ENCODE results near the gene PCDHGA1. TPM values are rescaled to one million over a fixed set of nuclear protein-coding genes. Genes with fewer than 3 reads are reported as not detected.
A peak's percentile ranks its signal among the peaks of the same experiment; 100 is the strongest.

The PCDHGA1 gene
- total and polyA plus RNA-seq, 10 donors = 0.04 to 0.52 (median 0.25) TPM; not detected in 1

- no peak for DNase-seq
- peaks cover 7 to 52% (median 27%) of the 10 kb centered on the region in 6 donors for H3K4me1 ChIP-seq
- no peaks in the 10 kb centered on the region for H3K27me3 ChIP-seq (replicated peaks in 1 of 7)
- H3K36me3 ChIP-seq = peaks cover 0 to 99% (median 61%) of the 10 kb centered on the region in 6 donors
- TF ChIP-seq POLR2AphosphoS5 (IDR thresholded peaks at IDR 0.05) (no peak), CTCF (IDR thresholded peaks at IDR 0.05 in 8 of 11, conservative IDR thresholded peaks at IDR 0.05 in 3 of 11) (no peak), POLR2A (IDR thresholded peaks at IDR 0.05) (no peak)
- WGBS, 5 donors = 81 to 90% (median 86%) methylated on average over 11 of the region's 11 CpGs
- H3K27ac ChIP-seq = peak overlapping the region in 5 of 8 donors; percentile 0 to 45 (median 29)
- no peak overlapping the region for H3K4me3 ChIP-seq
- H3K9me3 ChIP-seq = no peaks in the 10 kb centered on the region
- intact Hi-C loops (cut with DNase I; ENCODE audit: low total_unique reads) = no loop called here
Measured at GRCh38 chr5:141528291-141528984, 198.1 kb downstream of the PCDHGA1 start.

- Histone ChIP-seq H3K36me3 (peaks cover 0 to 99% (median 61%) of the 10 kb centered on the region in 6 donors), H3K27ac (peak overlapping the region in 5 of 8 donors; percentile 0 to 45 (median 29)), H3K4me1 (peaks cover 7 to 48% (median 27%) of the 10 kb centered on the region in 6 donors), H3K4me3 (no peak overlapping the region), H3K27me3 (replicated peaks in 1 of 7) (no peaks in the 10 kb centered on the region), H3K9me3 (no peaks in the 10 kb centered on the region)
- no peak for DNase-seq
- 72 to 85% (median 76%) methylated on average over 5 of the region's 5 CpGs for WGBS, 5 donors
- TF ChIP-seq POLR2AphosphoS5 (IDR thresholded peaks at IDR 0.05) = no peak
- TF ChIP-seq CTCF (IDR thresholded peaks at IDR 0.05 in 8 of 11, conservative IDR thresholded peaks at IDR 0.05 in 3 of 11) = no peak
- TF ChIP-seq POLR2A (IDR thresholded peaks at IDR 0.05) = no peak
- intact Hi-C loops (cut with DNase I; ENCODE audit: low total_unique reads) = no loop called here
Measured at GRCh38 chr5:141529002-141529401, 198.7 kb downstream of the PCDHGA1 start.

- no peak for DNase-seq
- H3K27me3 ChIP-seq (replicated peaks in 1 of 7) = no peaks in the 10 kb centered on the region
- H3K36me3 ChIP-seq = peaks cover 0 to 100% (median 63%) of the 10 kb centered on the region in 6 donors
- no peaks in the 10 kb centered on the region for H3K9me3 ChIP-seq
- H3K4me1 ChIP-seq = peaks cover under 1 to 39% (median 19%) of the 10 kb centered on the region in 6 donors
- intact Hi-C loops (cut with DNase I; ENCODE audit: low total_unique reads) = no loop called here
- WGBS, 5 donors = 62 to 78% (median 70%) methylated on average over 7 of the region's 7 CpGs
- peak in 2 of 3 donors; percentile 7 to 47 for TF ChIP-seq POLR2AphosphoS5 (IDR thresholded peaks at IDR 0.05)
- no peak for TF ChIP-seq POLR2A (IDR thresholded peaks at IDR 0.05)
- H3K27ac ChIP-seq = peak overlapping the region in 4 of 8 donors; percentile 0 to 45 (median 36)
- no peak overlapping the region for H3K4me3 ChIP-seq
Measured at GRCh38 chr5:141529873-141530272, 199.6 kb downstream of the PCDHGA1 start.

- intact Hi-C loops (cut with DNase I; ENCODE audit: low total_unique reads) = no loop called here
- H3K4me1 ChIP-seq = peaks cover 0 to 29% (median 12%) of the 10 kb centered on the region in 6 donors
- no peak overlapping the region for H3K4me3 ChIP-seq
- no peaks in the 10 kb centered on the region for H3K9me3 ChIP-seq
- no peak for TF ChIP-seq CTCF (IDR thresholded peaks at IDR 0.05 in 8 of 11, conservative IDR thresholded peaks at IDR 0.05 in 3 of 11)
- no peak for TF ChIP-seq POLR2AphosphoS5 (IDR thresholded peaks at IDR 0.05)
- TF ChIP-seq POLR2A (IDR thresholded peaks at IDR 0.05) = no peak
- H3K27ac ChIP-seq = no peak overlapping the region
- H3K27me3 ChIP-seq (replicated peaks in 1 of 7) = no peaks in the 10 kb centered on the region
- H3K36me3 ChIP-seq = peaks cover 0 to 96% (median 42%) of the 10 kb centered on the region in 6 donors
- no peak for DNase-seq
- WGBS, 5 donors = 98 to 100% (median 100%) methylated on average over 1 of the region's 1 CpG
Measured at GRCh38 chr5:141532726-141533125, 202.4 kb downstream of the PCDHGA1 start.

Data from spleen (tissue), 11 donors.